ENCODE results near the gene TAGLN3.
A peak's percentile ranks its signal among the peaks of the same experiment; 100 is the strongest.

Gene TAGLN3

GRCh38 chr3:111978583-111979433 lies 19.9 kb upstream of the TAGLN3 start, which contains the start of gene ABHD10:
TSS of gene ABHD10 (plus strand) at chr3:111979026. CDS start at chr3:111979062, 36 bp downstream.
- DNase-seq: peak; percentile 72

GRCh38 chr3:111979434-111980038 lies 19.2 kb upstream of the TAGLN3 start:
- DNase-seq: no peak

GRCh38 chr3:111980716-111981456 lies 17.8 kb upstream of the TAGLN3 start:
- DNase-seq: no peak

GRCh38 chr3:111981457-111981763 lies 17.3 kb upstream of the TAGLN3 start:
- no peak for DNase-seq

GRCh38 chr3:111984636-111985298 lies 14.0 kb upstream of the TAGLN3 start:
- no peak for DNase-seq

- DNase-seq: no peak
These were observed 11.9 kb upstream of the TAGLN3 start for GRCh38 chr3:111986800-111987199.

GRCh38 chr3:111989061-111989678 lies 9.6 kb upstream of the TAGLN3 start:
- DNase-seq: no peak

- DNase-seq: no peak
These were observed 5.7 kb upstream of the TAGLN3 start for GRCh38 chr3:111993038-111993437.

GRCh38 chr3:111999484-112000324 lies 982 bp downstream of the TAGLN3 start:
- DNase-seq: no peak

- DNase-seq: no peak
These were observed 1.6 kb downstream of the TAGLN3 start for GRCh38 chr3:112000367-112000771.

- DNase-seq: no peak
These were observed 2.2 kb downstream of the TAGLN3 start for GRCh38 chr3:112000966-112001365.

- DNase-seq: no peak
These were observed 2.8 kb downstream of the TAGLN3 start for GRCh38 chr3:112001526-112001925.

GRCh38 chr3:112002096-112002971 lies 3.6 kb downstream of the TAGLN3 start:
- no peak for DNase-seq

GRCh38 chr3:112003321-112004080 lies 4.8 kb downstream of the TAGLN3 start:
- no peak for DNase-seq

- DNase-seq: no peak
These were observed 5.5 kb downstream of the TAGLN3 start for GRCh38 chr3:112004187-112004586.

GRCh38 chr3:112004669-112005068 lies 5.9 kb downstream of the TAGLN3 start:
- no peak for DNase-seq

GRCh38 chr3:112005091-112005672 lies 6.5 kb downstream of the TAGLN3 start:
- DNase-seq: no peak

GRCh38 chr3:112007633-112008032 lies 8.9 kb downstream of the TAGLN3 start:
- no peak for DNase-seq

- DNase-seq: no peak
These were observed 10.9 kb downstream of the TAGLN3 start for GRCh38 chr3:112009670-112010069.

- no peak for DNase-seq
These were observed 11.9 kb downstream of the TAGLN3 start for GRCh38 chr3:112010636-112011035.
